GM13976 (cell line): ENCODE results near the gene CCDC106.

Experiments used
- DNase-seq: peaks from one replicate; pipeline ENCODE4 v3.0.0; 2012; ENCODE audit warnings: low spot score
- CTCF ChIP-seq: IDR thresholded peaks from 2 replicates; pipeline ENCODE4 v1.5.1; 2012; ENCODE audit warnings: borderline replicate concordance, mild to moderate bottlenecking; ENCODE audit not compliant: insufficient read depth; ENCODE audit errors: extremely low read depth, missing control alignments, control extremely low read depth
- in situ Hi-C: fragments of 300-500 bp; cut with MboI; formaldehyde crosslinking; loops from one replicate; pipeline ENCODE4 v1.12.0; 2022; ENCODE audit warnings: low sequenced_read_pairs, mixed read lengths, inconsistent platforms; ENCODE audit not compliant: unreplicated experiment

Gene CCDC106

GRCh38 chr19:55681131-55682092 lies 33.4 kb downstream of the CCDC106 start:
- no peak for DNase-seq
- TF ChIP-seq CTCF = no peak
- in situ Hi-C loops = no loop called here

- in situ Hi-C loops = no loop called here
- DNase-seq = no peak
- TF ChIP-seq CTCF = no peak
Measured at GRCh38 chr19:55683449-55684261, 35.6 kb downstream of the CCDC106 start.

GRCh38 chr19:55684946-55685681 lies 37.1 kb downstream of the CCDC106 start:
- DNase-seq = no peak
- TF ChIP-seq CTCF = no peak
- in situ Hi-C loops = no loop called here

- DNase-seq = no peak
- no peak for TF ChIP-seq CTCF
- in situ Hi-C loops = no loop called here
Measured at GRCh38 chr19:55685776-55686175, 37.8 kb downstream of the CCDC106 start.

GRCh38 chr19:55686311-55687050 lies 38.5 kb downstream of the CCDC106 start:
- no peak for TF ChIP-seq CTCF
- no peak for DNase-seq
- in situ Hi-C loops = no loop called here
